ENCODE results near the gene PLP2.

PLP2 gene

GRCh38 chrX:49209434-49210251 is 37.9 kb downstream of the PLP2 start:
- no peaks in the 10 kb centered on the region for H3K27me3 Mint-ChIP-seq

GRCh38 chrX:49210406-49210805 is 38.7 kb downstream of the PLP2 start:
- H3K4me1 Mint-ChIP-seq: no peaks in the 10 kb centered on the region
- peaks cover 6% of the 10 kb centered on the region for H3K9me3 Mint-ChIP-seq
- H3K27me3 Mint-ChIP-seq: no peaks in the 10 kb centered on the region
- H3K36me3 Mint-ChIP-seq: no peaks in the 10 kb centered on the region
- ATAC-seq: no peak
- no peak overlapping the region for H3K4me3 Mint-ChIP-seq
- no peak overlapping the region for H3K27ac Mint-ChIP-seq

More at GRCh38 chrX:49209434-49210251, 37.9 kb downstream of the PLP2 start:
- ATAC-seq: no peak
- Mint-ChIP-seq H3K9me3 (peaks cover 6% of the 10 kb centered on the region), H3K27ac (no peak overlapping the region), H3K36me3 (no peaks in the 10 kb centered on the region), H3K4me1 (no peaks in the 10 kb centered on the region), H3K4me3 (no peak overlapping the region)

- no peak overlapping the region for H3K27ac Mint-ChIP-seq
- H3K9me3 Mint-ChIP-seq: peaks cover 6% of the 10 kb centered on the region
- ATAC-seq: no peak
- no peak overlapping the region for H3K4me3 Mint-ChIP-seq
- no peaks in the 10 kb centered on the region for H3K36me3 Mint-ChIP-seq
- H3K4me1 Mint-ChIP-seq: no peaks in the 10 kb centered on the region
- peaks cover 7% of the 10 kb centered on the region for H3K27me3 Mint-ChIP-seq
Measured at GRCh38 chrX:49211074-49211473, 39.4 kb downstream of the PLP2 start.

GRCh38 chrX:49212209-49212608 is 40.5 kb downstream of the PLP2 start:
- peaks cover 8% of the 10 kb centered on the region for H3K27me3 Mint-ChIP-seq
- no peak overlapping the region for H3K4me3 Mint-ChIP-seq
- H3K36me3 Mint-ChIP-seq: no peaks in the 10 kb centered on the region
- H3K9me3 Mint-ChIP-seq: peaks cover 6% of the 10 kb centered on the region
- H3K4me1 Mint-ChIP-seq: no peaks in the 10 kb centered on the region
- no peak overlapping the region for H3K27ac Mint-ChIP-seq
- ATAC-seq: no peak

GRCh38 chrX:49212861-49213260 is 41.2 kb downstream of the PLP2 start:
- no peak for ATAC-seq
- Mint-ChIP-seq H3K27me3 (peaks cover 8% of the 10 kb centered on the region), H3K4me3 (no peak overlapping the region), H3K27ac (no peak overlapping the region), H3K9me3 (peaks cover 6% of the 10 kb centered on the region), H3K36me3 (no peaks in the 10 kb centered on the region), H3K4me1 (no peaks in the 10 kb centered on the region)

GRCh38 chrX:49214416-49214815 is 42.7 kb downstream of the PLP2 start:
- no peak overlapping the region for H3K27ac Mint-ChIP-seq
- ATAC-seq: no peak
- no peaks in the 10 kb centered on the region for H3K36me3 Mint-ChIP-seq
- H3K4me1 Mint-ChIP-seq: no peaks in the 10 kb centered on the region
- H3K9me3 Mint-ChIP-seq: peaks cover 6% of the 10 kb centered on the region
- peaks cover 8% of the 10 kb centered on the region for H3K27me3 Mint-ChIP-seq
- no peak overlapping the region for H3K4me3 Mint-ChIP-seq

- peaks cover 6% of the 10 kb centered on the region for H3K9me3 Mint-ChIP-seq
- H3K4me1 Mint-ChIP-seq: no peaks in the 10 kb centered on the region
- H3K27ac Mint-ChIP-seq: no peak overlapping the region
- no peak overlapping the region for H3K4me3 Mint-ChIP-seq
- H3K27me3 Mint-ChIP-seq: peaks cover 8% of the 10 kb centered on the region
- ATAC-seq: no peak
- no peaks in the 10 kb centered on the region for H3K36me3 Mint-ChIP-seq
Measured at GRCh38 chrX:49214996-49215526, 43.4 kb downstream of the PLP2 start.

GRCh38 chrX:49220100-49220499 is 48.4 kb downstream of the PLP2 start:
- Mint-ChIP-seq H3K4me3 (no peak overlapping the region), H3K27me3 (peaks cover 36% of the 10 kb centered on the region), H3K4me1 (peaks cover 7% of the 10 kb centered on the region), H3K27ac (no peak overlapping the region), H3K36me3 (no peaks in the 10 kb centered on the region), H3K9me3 (peaks cover 6% of the 10 kb centered on the region)
- ATAC-seq: no peak

- H3K9me3 Mint-ChIP-seq: peaks cover 6% of the 10 kb centered on the region
- no peak overlapping the region for H3K27ac Mint-ChIP-seq
- peaks cover 29% of the 10 kb centered on the region for H3K27me3 Mint-ChIP-seq
- peaks cover 7% of the 10 kb centered on the region for H3K4me1 Mint-ChIP-seq
- ATAC-seq: no peak
- no peaks in the 10 kb centered on the region for H3K36me3 Mint-ChIP-seq
- no peak overlapping the region for H3K4me3 Mint-ChIP-seq
Measured at GRCh38 chrX:49221868-49222267, 50.2 kb downstream of the PLP2 start.

Measured in stimulated activated memory B cell treated with anti-CD40 and anti-IgM and Interleukin-4, amounts not matched to agents 10 μg/mL and 1 μg/mL and 100 μg/mL, for 72 hours (primary cell).